NB4 (cell line): Measurements from ENCODE around the gene CAMTA1.

Source experiments
- CTCF ChIP-seq: IDR thresholded peaks from one replicate; pipeline ENCODE4 v1.5.1; 2012; ENCODE audit warnings: low read depth, low read length
- MAX ChIP-seq: IDR thresholded peaks from 2 replicates; pipeline ENCODE4 v1.6.1; 2011; ENCODE audit warnings: low read depth, low read length
- POLR2A ChIP-seq: IDR thresholded peaks from 2 replicates; pipeline ENCODE4 v1.6.1; 2011; ENCODE audit warnings: mild to moderate bottlenecking; ENCODE audit not compliant: insufficient read length; ENCODE audit errors: extremely low read depth

GRCh38 chr1:7654725-7655124 lies 869.5 kb downstream of the CAMTA1 start:
- no peak for TF ChIP-seq CTCF
- TF ChIP-seq POLR2A: no peak
- TF ChIP-seq MAX: no peak
